ENCODE results near the gene NFKB1.
"Not testable (repeated sequence)": the region's sequence is repeated elsewhere in the genome, so short reads cannot be mapped to it uniquely, and the experiment has no call there.

NFKB1 gene

DNA sequence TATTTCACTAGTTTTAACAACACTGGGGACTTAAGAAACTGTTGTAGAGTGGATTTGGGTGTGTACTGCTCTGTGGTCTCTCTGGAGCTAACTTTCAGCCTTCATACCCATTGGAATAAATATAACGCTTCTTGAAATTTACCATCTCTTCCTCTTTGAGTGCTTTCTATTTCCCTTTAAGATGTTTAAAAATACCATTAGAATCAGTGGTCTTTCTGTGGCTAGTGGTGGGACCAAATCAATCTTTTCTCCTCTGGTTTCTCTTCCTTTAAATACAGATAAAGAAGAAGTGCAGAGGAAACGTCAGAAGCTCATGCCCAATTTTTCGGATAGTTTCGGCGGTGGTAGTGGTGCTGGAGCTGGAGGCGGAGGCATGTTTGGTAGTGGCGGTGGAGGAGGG, 92.0 kb downstream of the NFKB1 start:
- in situ Hi-C loops (cut with MboI; ENCODE audit: low sequenced_read_pairs): no loop called here

DNA sequence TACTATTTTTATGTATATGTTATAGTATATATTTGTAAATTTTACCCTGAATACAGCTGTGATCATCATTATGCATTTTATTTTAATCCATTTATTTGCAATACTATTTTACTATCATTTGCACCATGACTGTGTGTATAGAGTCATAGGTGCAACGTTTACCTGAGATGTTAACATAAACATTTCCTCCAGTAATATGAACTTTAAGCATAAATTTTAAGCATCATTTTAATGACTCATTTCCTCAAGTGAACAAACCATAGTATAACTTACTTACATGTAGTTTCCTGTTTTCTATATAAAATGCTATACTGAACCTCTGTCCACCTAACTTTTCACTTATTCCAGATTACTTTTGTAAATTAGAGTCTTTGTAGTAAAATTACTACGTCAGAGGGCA, 92.8 kb downstream of the NFKB1 start:
- in situ Hi-C loops (cut with MboI; ENCODE audit: low sequenced_read_pairs): no loop called here

DNA sequence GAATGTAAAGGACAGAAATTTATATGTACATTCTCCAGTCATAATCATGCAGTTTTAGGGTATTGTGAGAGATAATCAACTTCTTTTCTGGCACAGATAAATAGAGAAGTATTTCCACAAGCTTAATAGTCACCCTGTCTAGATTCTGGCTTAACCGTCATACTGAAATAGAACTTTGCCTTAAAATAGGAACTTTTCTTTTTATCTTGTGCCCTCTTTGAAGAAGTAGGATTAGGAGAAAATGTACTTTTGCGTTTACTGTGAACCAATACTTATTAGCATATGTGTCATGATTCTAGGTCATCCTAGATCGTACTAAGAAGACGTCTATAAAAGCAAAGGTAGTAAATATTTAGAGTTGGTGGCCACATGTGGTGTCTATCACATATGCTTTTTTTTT, 95.4 kb downstream of the NFKB1 start:
- in situ Hi-C loops (cut with MboI; ENCODE audit: low sequenced_read_pairs): no loop called here

DNA sequence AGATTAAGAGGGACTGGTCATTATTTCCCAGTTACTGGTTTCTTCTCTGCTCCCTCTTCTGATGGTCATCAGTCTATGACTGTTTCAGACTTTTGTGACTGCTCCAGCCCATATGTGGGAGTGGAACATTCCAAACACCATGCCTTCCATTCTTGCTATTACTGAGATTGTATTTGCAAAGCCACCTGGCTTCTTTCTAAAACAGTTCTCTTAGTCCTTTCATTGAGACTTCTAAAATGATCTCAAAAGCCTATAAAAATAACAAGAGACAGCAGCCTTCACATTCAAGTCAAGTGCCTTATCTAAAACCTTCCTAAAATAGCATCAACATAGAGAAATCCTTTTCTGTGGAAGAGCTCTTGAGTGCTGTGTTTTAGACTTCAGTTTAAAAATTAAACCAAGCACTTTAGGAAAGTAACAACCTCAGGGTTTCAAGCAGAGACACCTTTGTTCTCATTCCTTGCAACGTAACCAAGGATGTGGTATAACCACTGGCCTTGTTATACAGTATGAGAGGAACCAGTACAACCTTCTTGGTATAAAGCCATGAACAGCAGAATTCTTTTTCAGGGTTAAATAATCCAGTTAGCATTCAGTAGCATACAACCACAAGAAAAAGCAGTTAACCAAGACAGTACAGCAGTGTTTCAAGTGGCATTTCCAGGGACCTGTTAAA, 97.1 kb downstream of the NFKB1 start:
- in situ Hi-C loops (cut with MboI; ENCODE audit: low sequenced_read_pairs): no loop called here

DNA sequence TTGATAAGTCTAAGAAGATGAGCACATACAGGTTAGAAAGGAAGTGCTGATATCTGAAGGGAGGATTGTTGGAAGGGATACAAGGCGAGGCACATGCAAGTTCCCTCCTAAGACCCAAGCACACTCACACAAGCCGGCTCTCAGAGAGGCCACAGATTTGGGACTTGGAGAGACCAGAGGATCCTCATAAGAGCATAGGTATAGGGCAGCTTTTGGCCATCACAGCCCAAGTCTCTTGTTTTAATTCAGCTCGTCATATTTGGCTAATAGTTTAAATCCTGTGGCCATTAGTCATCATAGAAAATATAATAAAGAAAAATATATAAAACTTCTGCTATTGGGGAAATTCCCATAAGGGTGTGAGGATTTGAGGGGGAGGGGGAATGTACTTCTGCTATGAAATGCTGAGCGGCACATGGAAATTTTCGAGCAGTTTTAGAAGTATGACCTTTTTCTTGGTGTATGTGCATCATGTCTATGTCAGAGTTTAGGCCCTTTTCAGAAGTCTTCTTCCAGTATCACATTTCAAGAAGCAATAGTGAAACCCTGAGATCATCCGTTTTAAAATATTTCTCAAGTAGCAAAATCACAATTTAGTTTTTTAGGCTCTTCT, 97.7 kb downstream of the NFKB1 start:
- in situ Hi-C loops (cut with MboI; ENCODE audit: low sequenced_read_pairs): no loop called here

DNA sequence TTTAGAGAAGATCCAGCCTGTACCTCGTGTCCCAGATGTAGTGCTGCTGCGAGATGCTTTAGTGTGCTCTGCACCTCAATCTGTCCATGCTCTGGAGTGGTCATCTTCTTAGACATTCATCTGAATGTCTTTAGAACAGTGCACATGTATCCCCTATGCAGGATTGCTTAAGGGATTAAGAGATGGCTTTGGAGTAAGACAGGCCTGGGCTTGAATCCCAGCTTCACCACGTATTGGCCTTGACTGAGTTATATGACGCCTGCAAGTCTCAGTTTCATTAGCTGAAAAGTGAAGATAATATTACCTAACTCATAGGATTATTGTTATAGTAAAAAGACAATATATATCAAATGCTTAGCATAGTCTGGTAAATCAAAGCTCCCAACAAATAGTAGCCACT, 98.3 kb downstream of the NFKB1 start:
- in situ Hi-C loops (cut with MboI; ENCODE audit: low sequenced_read_pairs): no loop called here

DNA sequence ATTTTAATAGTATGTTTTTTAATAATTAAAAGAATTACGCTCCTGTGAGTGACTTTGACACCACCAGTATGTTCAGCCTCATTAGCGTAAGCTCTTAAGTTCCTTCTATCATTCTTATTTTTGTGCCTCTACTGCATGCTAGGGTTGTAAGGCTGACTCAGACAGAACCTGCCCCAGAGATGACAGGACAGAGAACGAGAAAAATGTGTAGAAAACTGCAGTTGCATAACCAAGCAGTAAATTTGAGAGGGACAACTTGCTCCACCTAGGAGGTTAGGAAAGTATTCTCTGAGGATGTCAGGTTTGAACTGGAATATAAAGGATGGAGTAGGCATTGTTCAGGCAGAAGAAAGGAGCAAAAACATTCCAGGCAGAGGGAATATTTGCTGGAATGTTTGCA, 98.7 kb downstream of the NFKB1 start:
- in situ Hi-C loops (cut with MboI; ENCODE audit: low sequenced_read_pairs): no loop called here

DNA sequence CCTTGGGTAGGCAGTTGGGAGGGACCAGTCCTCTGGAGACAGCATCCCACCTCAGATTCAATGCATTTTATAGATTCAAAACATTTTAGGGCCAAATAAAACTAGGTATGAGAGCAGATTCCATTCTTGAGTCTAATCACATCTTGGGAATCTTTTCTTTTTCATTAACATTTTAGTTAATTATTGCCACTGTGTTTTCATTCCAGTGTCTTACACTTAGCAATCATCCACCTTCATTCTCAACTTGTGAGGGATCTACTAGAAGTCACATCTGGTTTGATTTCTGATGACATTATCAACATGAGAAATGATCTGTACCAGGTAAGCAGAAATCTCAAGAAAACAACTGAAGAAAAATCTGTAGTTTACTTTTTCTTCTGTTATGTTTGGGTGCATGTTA, 99.5 kb downstream of the NFKB1 start:
- in situ Hi-C loops (cut with MboI; ENCODE audit: low sequenced_read_pairs): no loop called here

DNA sequence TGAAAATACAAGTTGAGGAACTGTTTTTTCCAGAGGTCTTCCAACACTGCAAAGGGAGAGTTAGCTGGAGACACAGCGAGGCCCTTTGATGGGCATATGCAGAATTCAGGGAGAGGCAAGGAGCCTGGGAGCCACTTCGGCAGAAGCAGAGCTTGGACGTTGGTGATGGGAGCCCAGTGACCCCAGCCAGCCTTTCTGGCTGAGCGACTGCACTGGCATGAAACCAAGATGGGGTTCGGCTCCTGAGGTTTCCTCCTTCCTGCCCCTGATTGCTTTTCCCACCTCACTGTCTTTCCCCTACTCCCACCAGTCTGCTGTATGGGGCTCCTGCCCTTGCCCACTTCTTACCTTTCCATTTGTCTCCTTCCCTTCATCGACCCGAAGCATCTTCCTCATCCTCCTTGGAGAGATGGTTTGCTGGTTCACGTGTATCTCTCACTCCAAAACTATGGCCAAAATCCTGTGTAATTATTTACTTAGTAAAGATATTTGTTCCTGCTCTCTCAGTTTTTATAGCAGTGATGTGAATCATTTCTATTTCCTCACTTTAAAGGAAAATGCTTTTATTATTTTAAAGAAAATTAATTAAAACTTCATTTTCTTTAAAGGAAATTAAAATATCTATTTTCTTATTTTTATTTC, 100.5 kb downstream of the NFKB1 start:
- in situ Hi-C loops (cut with MboI; ENCODE audit: low sequenced_read_pairs): no loop called here

DNA sequence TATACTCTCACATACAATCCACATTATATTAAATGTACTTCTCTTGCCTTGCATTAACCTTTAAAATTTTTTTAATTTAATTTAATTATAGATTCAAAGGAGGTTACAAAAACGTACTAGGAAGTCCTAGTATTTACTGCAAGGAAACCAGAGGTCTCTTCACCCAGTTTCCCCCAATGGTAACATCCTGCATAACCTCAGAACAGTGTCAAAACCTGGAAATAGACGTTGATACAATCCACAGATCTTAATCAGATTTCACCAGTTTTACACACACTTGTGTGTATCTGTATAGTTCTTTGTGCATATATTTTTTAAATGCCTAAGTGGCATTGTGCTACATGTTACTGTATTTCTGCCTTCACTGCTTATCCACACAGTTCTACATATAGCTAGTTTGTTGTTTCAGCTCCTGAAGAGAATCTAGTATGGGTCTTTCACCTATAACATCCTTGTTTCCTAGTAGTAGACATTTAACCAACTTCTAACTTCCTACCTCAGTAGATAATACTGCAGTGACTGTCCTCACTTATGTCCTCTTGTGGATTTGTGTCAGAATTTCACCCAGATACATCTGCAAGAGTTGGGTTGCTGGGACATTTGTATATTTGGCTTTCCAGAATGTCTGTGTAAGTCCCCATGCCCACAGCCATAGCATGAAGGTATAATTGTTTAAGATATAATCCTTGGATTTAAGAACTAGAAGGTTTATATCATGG, 103.2 kb downstream of the NFKB1 start:
- in situ Hi-C loops (cut with MboI; ENCODE audit: low sequenced_read_pairs): no loop called here

DNA sequence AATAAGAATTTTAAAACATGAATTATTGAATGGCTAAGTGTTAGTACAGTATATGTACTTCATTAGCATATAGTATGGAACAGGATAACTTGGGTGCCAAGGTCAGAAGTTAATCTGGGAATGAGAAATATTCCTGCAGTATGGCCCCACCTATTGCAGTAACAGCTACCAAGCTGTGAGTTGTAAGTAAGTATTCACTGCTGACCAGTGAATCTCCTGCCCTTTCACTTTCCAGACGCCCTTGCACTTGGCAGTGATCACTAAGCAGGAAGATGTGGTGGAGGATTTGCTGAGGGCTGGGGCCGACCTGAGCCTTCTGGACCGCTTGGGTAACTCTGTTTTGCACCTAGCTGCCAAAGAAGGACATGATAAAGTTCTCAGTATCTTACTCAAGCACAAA, 105.1 kb downstream of the NFKB1 start:
- in situ Hi-C loops (cut with MboI; ENCODE audit: low sequenced_read_pairs): no loop called here

DNA sequence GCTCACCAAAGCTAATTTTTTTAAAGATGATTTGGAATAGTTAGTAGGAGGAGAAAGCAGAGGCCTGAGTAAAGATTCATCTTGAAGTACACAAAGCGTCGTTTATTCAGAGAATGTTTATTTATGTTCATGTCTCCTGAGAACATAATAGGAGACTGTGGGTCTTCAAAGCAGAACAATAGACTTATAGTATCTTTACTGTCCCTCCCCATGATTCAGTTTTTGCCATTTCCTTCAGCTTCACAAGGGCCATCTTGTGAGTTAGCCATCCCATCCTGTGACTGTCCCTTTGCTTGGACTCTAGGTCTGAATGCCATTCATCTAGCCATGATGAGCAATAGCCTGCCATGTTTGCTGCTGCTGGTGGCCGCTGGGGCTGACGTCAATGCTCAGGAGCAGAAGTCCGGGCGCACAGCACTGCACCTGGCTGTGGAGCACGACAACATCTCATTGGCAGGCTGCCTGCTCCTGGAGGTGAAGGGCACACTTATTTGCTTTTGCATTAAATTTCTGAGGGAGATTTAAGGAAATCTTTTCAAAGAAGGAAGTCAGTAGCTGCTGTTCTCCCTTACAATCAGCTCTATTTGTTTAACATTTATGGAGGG, 105.8 kb downstream of the NFKB1 start:
- in situ Hi-C loops (cut with MboI; ENCODE audit: low sequenced_read_pairs): no loop called here

DNA sequence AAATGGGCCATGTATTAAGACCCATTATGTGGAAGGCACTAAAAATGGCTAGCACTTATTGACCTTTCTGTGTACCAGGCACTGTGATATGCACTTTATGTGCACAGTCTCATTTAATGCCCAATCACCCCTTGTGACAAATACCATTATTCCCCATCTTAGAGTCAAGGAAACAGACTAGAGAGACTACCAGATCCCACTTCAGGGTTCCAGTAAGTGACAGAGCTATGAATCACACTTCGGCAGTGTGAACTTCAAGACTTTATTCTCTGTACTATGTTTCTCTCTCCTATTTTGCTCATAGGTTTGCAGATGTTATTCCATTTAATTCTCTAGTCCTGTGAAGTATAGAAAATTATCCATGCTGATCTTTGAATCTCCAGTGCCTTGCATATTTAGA, 107.0 kb downstream of the NFKB1 start:
- in situ Hi-C loops (cut with MboI; ENCODE audit: low sequenced_read_pairs): no loop called here

DNA sequence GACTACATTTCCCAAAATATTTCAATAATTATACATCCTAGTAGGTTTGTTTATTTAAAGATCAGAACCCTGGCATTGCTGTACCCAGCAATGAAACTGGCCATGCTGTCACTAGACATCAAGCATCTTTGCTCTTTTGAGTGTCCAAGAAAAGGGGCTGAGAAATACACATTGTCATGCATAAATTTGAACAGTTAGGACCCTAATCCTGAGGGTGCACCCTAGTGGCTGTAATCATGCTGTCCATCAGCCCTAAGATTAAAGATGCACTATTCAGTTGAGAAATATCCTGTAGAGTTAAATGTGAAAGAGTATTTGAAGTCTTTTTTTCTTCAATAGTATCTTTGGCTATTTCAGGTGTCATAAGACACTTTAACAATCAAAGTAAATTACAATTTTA, 108.8 kb downstream of the NFKB1 start:
- in situ Hi-C loops (cut with MboI; ENCODE audit: low sequenced_read_pairs): no loop called here

DNA sequence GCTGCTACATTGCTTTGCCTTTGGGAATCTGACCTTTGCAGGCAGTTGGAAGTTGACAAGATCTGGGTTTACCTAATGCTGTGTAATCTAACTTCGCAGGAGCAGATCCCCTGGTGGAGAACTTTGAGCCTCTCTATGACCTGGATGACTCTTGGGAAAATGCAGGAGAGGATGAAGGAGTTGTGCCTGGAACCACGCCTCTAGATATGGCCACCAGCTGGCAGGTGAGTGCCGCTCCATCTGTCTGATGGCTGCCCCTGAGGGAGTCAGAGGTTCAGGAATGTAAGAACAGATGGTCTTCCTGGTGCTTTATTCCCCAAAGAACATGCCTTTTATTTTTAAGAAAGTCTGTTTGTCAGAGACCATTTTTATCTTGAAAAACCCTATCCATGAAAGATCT, 109.3 kb downstream of the NFKB1 start:
- in situ Hi-C loops (cut with MboI; ENCODE audit: low sequenced_read_pairs): no loop called here

DNA sequence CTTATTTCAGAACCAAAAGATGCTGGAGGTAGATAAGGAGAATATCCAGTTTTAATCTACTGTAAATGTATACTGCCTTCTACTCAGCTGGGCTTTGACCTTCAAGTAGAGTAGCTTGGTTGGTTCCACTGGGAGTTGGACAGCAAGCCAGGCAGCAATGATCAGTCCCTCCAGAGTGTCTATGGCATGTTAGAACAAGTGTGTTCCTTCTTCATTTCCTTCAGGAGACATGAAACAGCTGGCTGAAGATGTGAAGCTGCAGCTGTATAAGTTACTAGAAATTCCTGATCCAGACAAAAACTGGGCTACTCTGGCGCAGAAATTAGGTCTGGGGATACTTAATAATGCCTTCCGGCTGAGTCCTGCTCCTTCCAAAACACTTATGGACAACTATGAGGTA, 111.1 kb downstream of the NFKB1 start:
- in situ Hi-C loops (cut with MboI; ENCODE audit: low sequenced_read_pairs): no loop called here

DNA sequence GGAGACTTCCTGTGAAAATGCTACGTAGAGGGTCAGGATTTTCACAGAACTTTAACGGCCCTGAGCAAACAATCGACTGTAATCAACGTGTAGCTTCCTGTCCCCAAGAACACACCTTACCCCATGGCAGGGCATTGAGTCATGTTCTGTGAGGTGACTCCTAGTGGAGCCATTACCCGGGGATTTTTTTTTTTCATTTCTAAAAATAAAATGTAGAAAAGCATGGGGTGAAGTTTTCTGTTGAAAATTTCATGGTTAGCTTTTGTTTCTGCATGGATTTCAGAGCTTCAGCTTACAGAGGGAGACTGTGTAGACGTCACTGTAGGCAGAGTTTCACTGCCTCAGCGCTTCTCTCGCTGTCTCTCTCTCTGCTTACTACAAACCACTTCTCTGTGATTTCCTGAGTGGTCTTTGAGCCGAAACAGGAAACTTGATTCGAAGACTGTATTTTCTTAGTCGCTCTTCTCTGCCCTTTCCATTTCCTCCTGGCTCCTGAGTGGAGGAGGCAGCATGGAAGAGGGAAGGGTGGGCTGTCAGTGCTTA, 111.7 kb downstream of the NFKB1 start:
- in situ Hi-C loops (cut with MboI; ENCODE audit: low sequenced_read_pairs): no loop called here

DNA sequence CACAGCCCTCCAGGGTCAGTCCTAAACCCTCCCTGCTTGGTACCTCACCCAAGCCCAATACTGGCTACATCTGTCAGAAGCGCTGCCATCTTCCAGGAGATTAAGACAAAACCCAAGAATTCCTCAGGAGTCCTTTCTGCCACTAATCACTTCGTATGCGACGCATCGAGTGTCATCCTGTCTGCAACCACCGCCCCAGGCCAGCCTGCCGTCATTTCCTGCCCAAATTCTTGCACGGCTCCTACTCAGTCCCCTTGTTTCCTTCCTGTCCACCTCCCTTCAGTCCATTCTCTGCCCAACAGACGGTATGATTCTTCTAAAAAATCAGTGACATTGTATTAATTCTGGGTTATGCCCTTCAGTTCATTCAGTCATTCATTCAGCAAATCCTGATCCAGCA, 113.6 kb downstream of the NFKB1 start:
- in situ Hi-C loops (cut with MboI; ENCODE audit: low sequenced_read_pairs): no loop called here

DNA sequence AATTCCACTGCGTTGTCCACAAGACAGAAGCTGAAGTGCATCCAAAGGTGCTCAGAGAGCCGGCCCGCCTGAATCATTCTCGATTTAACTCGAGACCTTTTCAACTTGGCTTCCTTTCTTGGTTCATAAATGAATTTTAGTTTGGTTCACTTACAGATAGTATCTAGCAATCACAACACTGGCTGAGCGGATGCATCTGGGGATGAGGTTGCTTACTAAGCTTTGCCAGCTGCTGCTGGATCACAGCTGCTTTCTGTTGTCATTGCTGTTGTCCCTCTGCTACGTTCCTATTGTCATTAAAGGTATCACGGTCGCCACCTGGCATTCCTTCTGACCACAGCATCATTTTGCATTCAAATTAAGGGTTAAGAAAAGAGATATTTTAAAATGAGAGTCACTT, 115.5 kb downstream of the NFKB1 start:
- in situ Hi-C loops (cut with MboI; ENCODE audit: low sequenced_read_pairs): no loop called here

DNA sequence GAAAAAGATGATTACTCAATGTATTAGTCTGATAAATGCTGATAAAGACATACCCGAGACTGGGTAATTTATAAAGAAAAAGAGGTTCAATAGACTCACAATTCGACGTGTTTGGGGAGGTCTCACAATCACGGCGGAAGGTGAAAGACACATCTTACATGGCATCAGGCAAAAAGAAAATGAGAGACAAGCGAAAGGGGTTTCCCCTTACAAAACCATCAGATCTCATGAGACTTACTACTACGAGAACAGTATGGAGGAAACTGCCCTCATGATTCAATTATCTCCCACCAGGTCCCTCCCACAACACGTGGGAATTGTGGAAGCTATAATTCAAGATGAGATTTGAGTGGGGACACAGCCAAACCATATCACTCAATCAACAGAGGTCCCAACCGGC, 117.9 kb downstream of the NFKB1 start:
- in situ Hi-C loops (cut with MboI; ENCODE audit: low sequenced_read_pairs): not testable (repeated sequence)

Measured in HL-60/S4 (cell line).